Keratinocyte (primary cell): Measurements from ENCODE around the gene ATP2B2. TPM values are rescaled to one million over a fixed set of nuclear protein-coding genes. Genes with fewer than 3 reads are reported as not detected.

Source experiments
- DNase-seq: peaks from one replicate; pipeline ENCODE4 v3.0.0-alpha.2; 2011; ENCODE audit warnings: low read depth, missing footprints, low spot score
- FAIRE-seq: peaks from 2 replicates; lab custom pipeline; 2011; peaks lifted over from hg19 to GRCh38; lab: Jason Lieb, UNC
- H2AFZ ChIP-seq: 2 replicates; pipeline ENCODE4 v1.6.0; 2012; ENCODE audit warnings: low read length, control low read depth, inconsistent platforms; ENCODE audit not compliant: control insufficient read depth
- H3K27ac ChIP-seq: 2 replicates; pipeline ENCODE4 v1.5.1; 2011; ENCODE audit warnings: low read length; ENCODE audit not compliant: control insufficient read depth, insufficient read depth
- H3K27me3 ChIP-seq: 3 replicates; pipeline ENCODE4 v1.6.0; 2011; ENCODE audit warnings: low read length; ENCODE audit not compliant: control insufficient read depth, insufficient read depth; ENCODE audit errors: extremely low read depth
- H3K36me3 ChIP-seq, 2 experiments: 2 replicates in 1 of 2; 3 replicates in 1 of 2; pipeline ENCODE4 v1.5.1; 2011; ENCODE audit warnings: low read length in 2 of 2, mild to moderate bottlenecking in 1 of 2; ENCODE audit not compliant: control insufficient read depth in 2 of 2, insufficient read depth in 2 of 2; ENCODE audit errors: extremely low read depth in 1 of 2
- H3K4me1 ChIP-seq: 3 replicates; pipeline ENCODE4 v1.5.1; 2011; ENCODE audit warnings: low read length; ENCODE audit not compliant: control insufficient read depth, insufficient read depth; ENCODE audit errors: extremely low read depth
- H3K4me2 ChIP-seq: 3 replicates; pipeline ENCODE4 v1.6.0; 2011; ENCODE audit warnings: low read depth, low read length; ENCODE audit not compliant: control insufficient read depth, insufficient read depth; ENCODE audit errors: extremely low read depth
- H3K4me3 ChIP-seq, 3 experiments: fragments of 200-600 bp in 1 of 3; sonication (generic) in 1 of 3; 2 replicates in 2 of 3; 3 replicates in 1 of 3; pipeline ENCODE4 v1.5.1; 2011 to 2016; ENCODE audit warnings: low read length in 3 of 3, mild to moderate bottlenecking in 3 of 3, control low read depth in 2 of 3, inconsistent platforms in 1 of 3, low read depth in 1 of 3, mixed read lengths in 1 of 3, mixed run types in 1 of 3, moderate library complexity in 1 of 3; ENCODE audit not compliant: control insufficient read depth in 2 of 3, insufficient read depth in 2 of 3; ENCODE audit errors: extremely low read depth in 1 of 3
- H3K79me2 ChIP-seq: 2 replicates; pipeline ENCODE4 v1.6.0; 2012; ENCODE audit warnings: low read length; ENCODE audit not compliant: control insufficient read depth, insufficient read depth
- H3K9ac ChIP-seq: 3 replicates; pipeline ENCODE4 v1.6.0; 2011; ENCODE audit warnings: low read length; ENCODE audit not compliant: control insufficient read depth, insufficient read depth; ENCODE audit errors: extremely low read depth
- H3K9me1 ChIP-seq: 3 replicates; pipeline ENCODE4 v1.6.0; 2011; ENCODE audit warnings: low read length; ENCODE audit not compliant: control insufficient read depth, insufficient read depth; ENCODE audit errors: extremely low read depth
- H3K9me3 ChIP-seq: 2 replicates; pipeline ENCODE4 v1.5.1; 2012; ENCODE audit warnings: low read depth, low read length; ENCODE audit not compliant: control insufficient read depth
- H4K20me1 ChIP-seq: 3 replicates; pipeline ENCODE4 v1.6.0; 2011; ENCODE audit warnings: low read length; ENCODE audit not compliant: control insufficient read depth, insufficient read depth; ENCODE audit errors: extremely low read depth
- EZH2 ChIP-seq: IDR thresholded peaks from one replicate; pipeline ENCODE4 v1.6.1; 2012; ENCODE audit warnings: inconsistent platforms, mild to moderate bottlenecking, low read length, moderate library complexity
- dilution Hi-C: fragments of 300-500 bp; cut with MboI; formaldehyde crosslinking; loops from one replicate; pipeline ENCODE4 v1.7.0; 2020; ENCODE audit warnings: low sequenced_read_pairs; ENCODE audit not compliant: extremely low pct_ligation_motif_present
- polyA plus RNA-seq, 5 experiments: library from polyadenylated mRNA; depleted of rRNA in 3 of 5; stranded (reverse) in 3 of 5; stranded (forward) in 1 of 5; unstranded in 1 of 5; fragments of >200 nt; gene quantifications; 1 replicate in 1 of 5; 2 replicates in 3 of 5; 3 replicates in 1 of 5; pipeline versions ENCODE4 v1.2.1 to v1.2.3, GENCODE V29; 2011 to 2012; ENCODE audit warnings: missing spikeins in 2 of 5, low read depth in 1 of 5, low replicate concordance in 1 of 5
- TF ChIP-seq, protein P1 (sequence below), 3 experiments: IDR thresholded peaks in 1 of 3; conservative IDR thresholded peaks in 1 of 3; optimal IDR thresholded peaks in 1 of 3; 2 replicates in 2 of 3; 3 replicates in 1 of 3; pipeline versions ENCODE3 to v1.5.1; 2011; ENCODE audit warnings: low read length in 3 of 3, mild to moderate bottlenecking in 3 of 3, moderate library complexity in 2 of 3, control low read depth in 1 of 3, inconsistent platforms in 1 of 3; ENCODE audit not compliant: insufficient read depth in 2 of 3; ENCODE audit errors: extremely low read depth in 1 of 3

The ATP2B2 gene
- polyA plus RNA-seq, 1 donor (not counting 4 experiments of a cell fraction or from before 2014, with no cell fraction given), result not detected

DNA sequence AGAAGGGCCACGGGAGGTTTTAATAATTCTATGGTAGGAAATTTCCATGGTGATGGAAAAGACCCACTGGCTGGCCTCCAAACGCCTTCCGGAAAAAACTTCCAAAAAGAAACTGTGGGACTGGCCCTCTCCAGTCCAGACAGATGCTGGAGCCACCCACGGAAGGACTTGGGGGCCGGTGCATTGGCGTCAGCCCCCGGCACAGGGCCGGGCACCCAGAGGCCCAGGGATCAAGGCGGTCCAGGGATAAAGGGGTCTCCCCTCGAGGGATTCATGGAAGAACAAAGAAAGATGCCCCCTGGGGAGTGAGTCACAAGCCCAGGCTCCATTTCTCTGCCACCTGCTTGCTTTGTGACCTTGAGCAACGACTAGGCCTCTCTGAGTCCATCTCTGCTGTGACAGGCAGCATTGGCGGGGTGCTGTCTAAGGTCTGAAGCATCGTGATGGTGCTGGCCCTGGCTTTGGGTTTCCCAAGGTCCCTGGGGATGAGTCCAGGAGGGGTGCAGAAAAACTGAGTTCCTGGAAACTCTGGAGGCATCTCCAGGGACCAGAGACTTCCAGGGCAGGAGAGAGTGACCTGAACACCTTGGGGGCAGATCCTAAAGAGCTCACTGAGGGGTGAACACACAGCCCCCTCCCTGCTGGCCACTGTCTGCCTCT, 21.6 kb downstream of the ATP2B2 start:
- no peak for DNase-seq

DNA sequence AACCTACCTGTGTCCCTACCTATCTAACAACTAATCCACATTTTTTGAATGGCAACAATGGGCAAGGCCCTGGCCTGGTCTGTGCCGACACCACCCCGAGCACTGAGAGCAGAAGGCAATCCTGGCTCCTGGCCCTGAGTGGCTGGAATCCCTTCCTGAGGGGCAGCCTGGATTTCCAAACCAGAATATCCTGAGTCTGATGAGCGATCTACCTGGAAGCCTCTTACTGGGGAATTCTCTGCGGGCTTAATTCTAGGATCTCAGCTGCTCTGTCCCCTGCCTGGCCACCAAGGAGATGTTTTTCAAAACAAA, 22.1 kb downstream of the ATP2B2 start:
- no peak overlapping the region for H2AFZ ChIP-seq
- TF ChIP-seq, protein P1, sequence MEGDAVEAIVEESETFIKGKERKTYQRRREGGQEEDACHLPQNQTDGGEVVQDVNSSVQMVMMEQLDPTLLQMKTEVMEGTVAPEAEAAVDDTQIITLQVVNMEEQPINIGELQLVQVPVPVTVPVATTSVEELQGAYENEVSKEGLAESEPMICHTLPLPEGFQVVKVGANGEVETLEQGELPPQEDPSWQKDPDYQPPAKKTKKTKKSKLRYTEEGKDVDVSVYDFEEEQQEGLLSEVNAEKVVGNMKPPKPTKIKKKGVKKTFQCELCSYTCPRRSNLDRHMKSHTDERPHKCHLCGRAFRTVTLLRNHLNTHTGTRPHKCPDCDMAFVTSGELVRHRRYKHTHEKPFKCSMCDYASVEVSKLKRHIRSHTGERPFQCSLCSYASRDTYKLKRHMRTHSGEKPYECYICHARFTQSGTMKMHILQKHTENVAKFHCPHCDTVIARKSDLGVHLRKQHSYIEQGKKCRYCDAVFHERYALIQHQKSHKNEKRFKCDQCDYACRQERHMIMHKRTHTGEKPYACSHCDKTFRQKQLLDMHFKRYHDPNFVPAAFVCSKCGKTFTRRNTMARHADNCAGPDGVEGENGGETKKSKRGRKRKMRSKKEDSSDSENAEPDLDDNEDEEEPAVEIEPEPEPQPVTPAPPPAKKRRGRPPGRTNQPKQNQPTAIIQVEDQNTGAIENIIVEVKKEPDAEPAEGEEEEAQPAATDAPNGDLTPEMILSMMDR (optimal IDR thresholded peaks at IDR 0.05 in 1 of 3, IDR thresholded peaks at IDR 0.05 in 1 of 3, conservative IDR thresholded peaks at IDR 0.05 in 1 of 3; ENCODE audit: extremely low read depth in 1 of 3, insufficient read depth in 2 of 3, low read length in 3 of 3), result no peak
- no peak for TF ChIP-seq EZH2
- no peak for FAIRE-seq

More for the DNA sequence above, 21.6 kb downstream of the ATP2B2 start:
- Histone ChIP-seq H3K79me2 (no peaks in the 10 kb centered on the region), H2AFZ (no peak overlapping the region), H3K4me3 (no peak overlapping the region), H3K27ac (no peak overlapping the region), H4K20me1 (peaks cover 3% of the 10 kb centered on the region), H3K9me3 (no peaks in the 10 kb centered on the region), H3K9ac (no peak overlapping the region), H3K4me2 (no peak overlapping the region), H3K4me1 (no peaks in the 10 kb centered on the region), H3K27me3 (peaks cover 16% of the 10 kb centered on the region), H3K9me1 (no peaks in the 10 kb centered on the region), H3K36me3 (no peaks in the 10 kb centered on the region)
- dilution Hi-C loops, result no loop called here
- FAIRE-seq, result no peak
- TF ChIP-seq, protein P1 (optimal IDR thresholded peaks at IDR 0.05 in 1 of 3, IDR thresholded peaks at IDR 0.05 in 1 of 3, conservative IDR thresholded peaks at IDR 0.05 in 1 of 3; ENCODE audit: extremely low read depth in 1 of 3, insufficient read depth in 2 of 3, low read length in 3 of 3), result no peak
- TF ChIP-seq EZH2, result no peak

More for the DNA sequence above, 22.1 kb downstream of the ATP2B2 start:
- no peak overlapping the region for H3K9ac ChIP-seq
- no peaks in the 10 kb centered on the region for H3K4me1 ChIP-seq
- DNase-seq, result no peak
- H3K36me3 ChIP-seq, result no peaks in the 10 kb centered on the region
- no peaks in the 10 kb centered on the region for H3K79me2 ChIP-seq
- H3K4me3 ChIP-seq, result no peak overlapping the region
- no peak overlapping the region for H3K4me2 ChIP-seq
- dilution Hi-C loops, result no loop called here
- no peaks in the 10 kb centered on the region for H3K9me3 ChIP-seq
- H3K9me1 ChIP-seq, result no peaks in the 10 kb centered on the region
- H3K27me3 ChIP-seq, result peaks cover 15% of the 10 kb centered on the region
- H3K27ac ChIP-seq, result no peak overlapping the region
- H4K20me1 ChIP-seq, result peaks cover 3% of the 10 kb centered on the region
